HEK293 (cell line): ENCODE measurements around the gene ADGRL1.

Experiments
- CTCF ChIA-PET: fragments of 350-600 bp; formaldehyde crosslinking; extraction: SDS; loops from one replicate; lab custom pipeline; 2021; ENCODE audit warnings: antibody characterized with exemption; lab: Yijun Ruan, JAX
- POLR2A ChIA-PET: fragments of 300-600 bp; formaldehyde crosslinking; extraction: SDS; loops from one replicate; lab custom pipeline; 2020; ENCODE audit warnings: antibody characterized with exemption, inconsistent platforms; lab: Yijun Ruan, JAX
- H3K27ac ChIP-seq: fragments of 200-500 bp; sonication (Bioruptor generic); 2 replicates; pipeline ENCODE4 v1.5.1; 2014; ENCODE audit warnings: low read depth, low read length, control low read depth, inconsistent platforms; ENCODE audit errors: extremely low read depth
- H3K36me3 ChIP-seq, 2 experiments: fragments of 200-500 bp in 1 of 2; sonication (Bioruptor generic) in 1 of 2; 1 replicate in 1 of 2; 2 replicates in 1 of 2; pipeline ENCODE4 v1.5.1; 2014 to 2017; ENCODE audit warnings: inconsistent platforms in 2 of 2, low read length in 2 of 2; ENCODE audit not compliant: control insufficient read depth in 2 of 2, insufficient read depth in 1 of 2
- H3K4me1 ChIP-seq: fragments of 200-500 bp; sonication (Bioruptor generic); 2 replicates; pipeline ENCODE4 v1.5.1; 2014; ENCODE audit warnings: mild to moderate bottlenecking, low read length, inconsistent platforms; ENCODE audit not compliant: control insufficient read depth, insufficient read depth
- H3K4me3 ChIP-seq: 2 replicates; pipeline ENCODE4 v1.5.1; 2011; ENCODE audit warnings: low read depth, mild to moderate bottlenecking, control low read depth, low read length, moderate library complexity
- H3K9me3 ChIP-seq: fragments of 200-500 bp; sonication (Bioruptor generic); 2 replicates; pipeline ENCODE4 v1.5.1; 2014; ENCODE audit warnings: low read depth, low read length, inconsistent platforms; ENCODE audit not compliant: control insufficient read depth, insufficient read depth
- ATF2 ChIP-seq: fragments of 450-650 bp; formaldehyde crosslinking; IDR thresholded peaks from 2 replicates; pipeline ENCODE4 v1.5.1; 2016; ENCODE audit warnings: missing biosample characterization, missing genetic modification characterization, low read depth
- KLF17 ChIP-seq: fragments of 450-650 bp; formaldehyde crosslinking; IDR thresholded peaks from 2 replicates; pipeline ENCODE4 v1.5.1; 2016; ENCODE audit warnings: missing biosample characterization, missing genetic modification characterization
- PATZ1 ChIP-seq: fragments of 450-650 bp; formaldehyde crosslinking; IDR thresholded peaks from 2 replicates; pipeline ENCODE4 v1.5.1; 2016; ENCODE audit warnings: missing biosample characterization, missing genetic modification characterization
- SALL2 ChIP-seq: fragments of 450-650 bp; formaldehyde crosslinking; IDR thresholded peaks from 2 replicates; pipeline ENCODE4 v1.5.0; 2017; ENCODE audit warnings: missing biosample characterization, mild to moderate bottlenecking, missing genetic modification characterization, borderline replicate concordance
- ZBTB10 ChIP-seq: fragments of 450-650 bp; formaldehyde crosslinking; IDR thresholded peaks from 2 replicates; pipeline ENCODE4 v1.5.1; 2016; ENCODE audit warnings: missing biosample characterization, missing genetic modification characterization
- ZBTB48 ChIP-seq: fragments of 450-650 bp; formaldehyde crosslinking; IDR thresholded peaks from 2 replicates; pipeline ENCODE4 v1.5.1; 2016; ENCODE audit warnings: missing biosample characterization, missing genetic modification characterization
- ZFP37 ChIP-seq: fragments of 450-650 bp; formaldehyde crosslinking; IDR thresholded peaks from 2 replicates; pipeline ENCODE4 v1.5.1; 2016; ENCODE audit warnings: missing biosample characterization, missing genetic modification characterization
- ZNF114 ChIP-seq: fragments of 450-650 bp; formaldehyde crosslinking; IDR thresholded peaks from 2 replicates; pipeline ENCODE4 v1.5.0; 2017; ENCODE audit warnings: missing biosample characterization, missing genetic modification characterization
- ZNF133 ChIP-seq: fragments of 450-650 bp; formaldehyde crosslinking; IDR thresholded peaks from 2 replicates; pipeline ENCODE4 v1.5.1; 2016; ENCODE audit warnings: missing biosample characterization, missing genetic modification characterization
- ZNF223 ChIP-seq: fragments of 450-650 bp; formaldehyde crosslinking; IDR thresholded peaks from 2 replicates; pipeline ENCODE4 v1.5.1; 2016; ENCODE audit warnings: missing biosample characterization, missing genetic modification characterization
- ZNF24 ChIP-seq: fragments of 450-650 bp; formaldehyde crosslinking; IDR thresholded peaks from 2 replicates; pipeline ENCODE4 v1.5.1; 2016; ENCODE audit warnings: missing biosample characterization, missing genetic modification characterization
- ZNF354C ChIP-seq: fragments of 450-650 bp; formaldehyde crosslinking; IDR thresholded peaks from 2 replicates; pipeline ENCODE4 v1.5.1; 2016; ENCODE audit warnings: missing biosample characterization, missing genetic modification characterization, low read depth, borderline replicate concordance
- ZNF362 ChIP-seq: fragments of 450-650 bp; formaldehyde crosslinking; IDR thresholded peaks from 2 replicates; pipeline ENCODE4 v1.5.1; 2016; ENCODE audit warnings: missing biosample characterization, missing genetic modification characterization
- ZNF394 ChIP-seq: fragments of 450-650 bp; formaldehyde crosslinking; IDR thresholded peaks from 2 replicates; pipeline ENCODE4 v1.5.1; 2016; ENCODE audit warnings: missing biosample characterization, missing genetic modification characterization, mild to moderate bottlenecking, moderate library complexity, borderline replicate concordance
- ZNF530 ChIP-seq: fragments of 450-650 bp; formaldehyde crosslinking; IDR thresholded peaks from 2 replicates; pipeline ENCODE4 v1.5.1; 2016; ENCODE audit warnings: low read depth, missing biosample characterization, missing genetic modification characterization
- ZNF558 ChIP-seq: fragments of 450-650 bp; formaldehyde crosslinking; IDR thresholded peaks from 2 replicates; pipeline ENCODE4 v1.5.1; 2016; ENCODE audit warnings: missing biosample characterization, missing genetic modification characterization
- ZNF585B ChIP-seq: fragments of 450-650 bp; formaldehyde crosslinking; IDR thresholded peaks from 2 replicates; pipeline ENCODE4 v1.5.1; 2016; ENCODE audit warnings: missing biosample characterization, missing genetic modification characterization
- ZNF654 ChIP-seq: fragments of 450-650 bp; formaldehyde crosslinking; IDR thresholded peaks from 2 replicates; pipeline ENCODE4 v1.5.1; 2016; ENCODE audit warnings: low read depth, missing biosample characterization, missing genetic modification characterization
- ZNF701 ChIP-seq: fragments of 450-650 bp; formaldehyde crosslinking; IDR thresholded peaks from 2 replicates; pipeline ENCODE4 v1.5.1; 2016; ENCODE audit warnings: missing biosample characterization, missing genetic modification characterization
- ZNF792 ChIP-seq: fragments of 450-650 bp; formaldehyde crosslinking; IDR thresholded peaks from 2 replicates; pipeline ENCODE4 v1.5.1; 2016; ENCODE audit warnings: missing biosample characterization, missing genetic modification characterization
- ZSCAN30 ChIP-seq: fragments of 450-650 bp; IDR thresholded peaks from 2 replicates; pipeline ENCODE4 v1.5.1; 2018; ENCODE audit warnings: missing biosample characterization, mild to moderate bottlenecking, missing genetic modification characterization, moderate library complexity
- ZXDB ChIP-seq: fragments of 450-650 bp; formaldehyde crosslinking; IDR thresholded peaks from 2 replicates; pipeline ENCODE4 v1.5.1; 2016; ENCODE audit warnings: missing biosample characterization, missing genetic modification characterization

The ADGRL1 gene

GRCh38 chr19:14149509-14149994 is 56.4 kb downstream of the ADGRL1 start:
- CTCF ChIA-PET, result interaction anchor here (3.4 kb wide), 1 partner anchor 199 kb away, joined by 17 read pairs; no protein-coding TSS in a partner anchor
- Histone ChIP-seq H3K4me3 (no peak overlapping the region), H3K9me3 (no peaks in the 10 kb centered on the region), H3K36me3 (peaks cover 0 to 23% of the 10 kb centered on the region in 2 experiments; a peak in 2 of 3 replicates), H3K4me1 (no peaks in the 10 kb centered on the region), H3K27ac (no peak overlapping the region)
- TF ChIP-seq PATZ1 (tag by site-specific recombination) (no peak), ZNF394 (no peak), ZNF114 (tag by site-specific recombination) (no peak), ZNF362 (tag by site-specific recombination) (peak; percentile 62; the same call in 1 of the 2 replicates), ZNF792 (tag by site-specific recombination) (no peak), ZNF354C (tag by site-specific recombination) (no peak)
- POLR2A ChIA-PET, result interaction anchor here (0.6 kb wide), 1 partner anchor 10 kb away, joined by 4 read pairs; no protein-coding TSS in a partner anchor

GRCh38 chr19:14148751-14149410 is 57.1 kb downstream of the ADGRL1 start:
- H3K4me3 ChIP-seq, result no peak overlapping the region
- CTCF ChIA-PET, result interaction anchor here (0.6 to 3.7 kb wide), 6 partner anchors 12 to 269 kb away, joined by 3 to 26 read pairs (median 4); partner anchors contain the start of gene ASF1B
- no peak overlapping the region for H3K27ac ChIP-seq
- no peaks in the 10 kb centered on the region for H3K9me3 ChIP-seq
- H3K4me1 ChIP-seq, result no peaks in the 10 kb centered on the region
- peaks cover 0 to 19% of the 10 kb centered on the region in 2 experiments; a peak in 2 of 3 replicates for H3K36me3 ChIP-seq
- TF ChIP-seq ZXDB (tag by site-specific recombination), result no peak
- no peak for TF ChIP-seq ZNF133
- no peak for TF ChIP-seq ZNF223 (tag by site-specific recombination)
- TF ChIP-seq ZNF558, result no peak
- TF ChIP-seq KLF17, result no peak
- TF ChIP-seq ZBTB48 (tag by site-specific recombination), result no peak
- TF ChIP-seq ZNF530 (tag by site-specific recombination), result no peak
- no peak for TF ChIP-seq ZSCAN30 (tag by site-specific recombination)
- no peak for TF ChIP-seq SALL2 (tag by site-specific recombination)
- no peak for TF ChIP-seq ZBTB10
- TF ChIP-seq ZFP37 (tag by site-specific recombination), result no peak
- TF ChIP-seq ZNF585B (tag by site-specific recombination), result no peak
- no peak for TF ChIP-seq ZNF24 (tag by site-specific recombination)
- no peak for TF ChIP-seq ATF2 (tag by site-specific recombination)
- no peak for TF ChIP-seq ZNF654 (tag by site-specific recombination)
- no peak for TF ChIP-seq ZNF701
- TF ChIP-seq, all 188 proteins: peak for 0
- POLR2A ChIA-PET, result interaction anchor here (1.2 to 1.6 kb wide), 2 partner anchors 12 to 200 kb away, joined by 3 to 14 read pairs; partner anchors contain the start of gene ASF1B
